CD4-positive, alpha-beta T cell treated with Interleukin-1 beta for 1 hour (primary cell): Measurements from ENCODE around the gene TTYH1.

Experiments
- DNase-seq, 2 donors: peaks; one replicate each; pipeline ENCODE4 v3.0.0-alpha.2; 2020 to 2022

Gene TTYH1

DNA sequence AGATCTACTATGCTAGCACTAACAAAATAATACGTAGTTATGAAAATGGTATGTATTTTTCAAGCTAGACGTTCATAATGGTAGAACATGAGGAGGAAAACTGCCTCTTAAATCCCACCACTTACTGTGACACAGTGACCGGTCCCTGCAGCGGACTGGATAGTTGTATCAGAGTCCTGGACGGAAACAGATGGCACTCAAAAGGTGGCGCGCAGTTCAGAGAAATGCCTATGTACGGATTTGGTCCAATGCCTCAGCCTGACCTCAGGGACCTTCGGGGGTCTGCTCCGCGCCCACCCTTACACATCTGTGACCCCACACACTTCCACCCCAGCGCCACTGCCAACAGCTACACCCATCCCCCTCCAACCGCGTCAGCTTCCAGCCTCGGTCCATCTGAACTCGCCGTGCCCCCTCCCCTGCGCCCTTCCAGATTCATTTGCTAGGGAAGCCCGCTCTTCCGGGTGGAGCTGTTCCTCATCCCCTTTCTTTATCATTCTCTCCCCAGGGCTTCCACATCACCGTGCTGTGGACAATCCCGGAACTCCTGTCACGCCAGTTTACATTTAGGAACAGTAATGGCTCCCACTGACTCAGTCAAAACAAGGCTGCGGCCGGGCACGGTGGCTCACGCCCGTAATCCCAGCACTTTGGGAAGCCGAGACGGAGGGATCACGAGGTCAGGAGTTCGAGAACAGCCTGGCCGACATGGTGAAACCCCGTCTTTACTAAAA is 32.9 kb downstream of the TTYH1 start:
- DNase-seq, result peak; percentile 45 to 50

DNA sequence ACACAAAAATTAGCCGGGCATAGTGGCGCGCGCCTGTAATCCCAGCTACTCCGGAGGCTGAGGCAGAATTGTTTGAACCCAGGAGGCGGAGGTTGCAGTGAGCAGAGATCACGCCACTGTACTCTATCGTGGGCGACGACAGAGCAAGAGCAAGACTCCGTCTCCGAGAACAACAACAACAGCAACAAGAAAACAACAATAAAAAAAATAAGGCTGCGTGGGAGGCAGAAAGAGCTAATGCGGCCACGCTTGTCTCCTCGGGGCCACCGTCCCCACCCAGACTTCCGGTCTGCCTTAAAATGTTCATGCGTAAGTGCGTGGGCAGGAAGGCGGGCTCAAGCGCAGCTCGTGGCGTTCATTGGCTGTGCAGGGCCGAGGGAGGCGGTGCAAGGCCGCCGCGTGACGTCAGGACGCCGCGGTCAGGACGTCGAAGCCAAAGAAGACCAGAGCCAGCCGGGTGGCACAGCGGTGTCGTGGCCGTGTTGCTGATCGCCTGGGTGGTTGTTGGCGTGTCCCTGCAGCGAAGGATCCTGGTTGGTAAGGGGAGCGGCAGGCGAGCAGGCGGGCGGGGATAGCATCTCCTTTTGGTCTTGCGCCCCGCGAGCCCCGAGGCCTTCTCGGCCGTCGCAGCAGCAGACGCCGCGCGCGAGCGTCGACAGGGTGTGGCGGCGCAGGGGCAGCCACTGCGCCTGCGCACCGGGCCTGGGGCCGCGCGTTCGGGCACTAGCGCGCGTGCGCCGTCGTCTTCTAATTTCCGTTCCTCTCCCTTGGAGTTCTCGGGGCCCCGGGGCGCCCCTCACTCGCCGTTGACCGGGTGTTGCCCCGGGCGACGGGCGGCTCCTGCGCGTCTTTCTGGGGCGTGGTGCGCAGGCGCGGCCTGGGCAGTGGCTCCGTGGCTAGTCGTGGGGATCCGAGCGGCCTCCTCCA is 33.8 kb downstream of the TTYH1 start, which contains the start of gene LENG8:
TSS of gene LENG8 (plus strand) at position 426 of the 927 bp plus-strand sequence. CDS start 2,146 bp downstream, outside the sequence.
- peak; percentile 98 to 99 for DNase-seq

DNA sequence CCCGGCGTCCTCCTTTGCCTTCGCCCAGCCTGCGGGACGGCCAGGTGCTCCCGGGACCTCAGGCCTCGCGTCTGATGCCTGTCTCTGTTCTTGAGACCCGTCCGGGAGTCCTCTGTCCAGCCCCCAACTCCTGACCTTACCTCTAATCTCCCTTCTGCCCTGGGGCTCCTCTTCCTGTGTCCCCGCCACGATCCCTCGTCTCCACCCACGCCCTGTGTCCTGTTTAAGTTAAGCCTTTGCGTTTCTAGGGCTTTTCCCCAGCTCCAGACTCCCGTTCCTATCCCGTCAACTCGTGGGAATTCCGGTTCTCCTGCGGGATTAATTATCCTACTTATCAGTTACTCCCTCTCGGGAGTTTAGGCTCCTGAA is 34.4 kb downstream of the TTYH1 start:
- no peak for DNase-seq

DNA sequence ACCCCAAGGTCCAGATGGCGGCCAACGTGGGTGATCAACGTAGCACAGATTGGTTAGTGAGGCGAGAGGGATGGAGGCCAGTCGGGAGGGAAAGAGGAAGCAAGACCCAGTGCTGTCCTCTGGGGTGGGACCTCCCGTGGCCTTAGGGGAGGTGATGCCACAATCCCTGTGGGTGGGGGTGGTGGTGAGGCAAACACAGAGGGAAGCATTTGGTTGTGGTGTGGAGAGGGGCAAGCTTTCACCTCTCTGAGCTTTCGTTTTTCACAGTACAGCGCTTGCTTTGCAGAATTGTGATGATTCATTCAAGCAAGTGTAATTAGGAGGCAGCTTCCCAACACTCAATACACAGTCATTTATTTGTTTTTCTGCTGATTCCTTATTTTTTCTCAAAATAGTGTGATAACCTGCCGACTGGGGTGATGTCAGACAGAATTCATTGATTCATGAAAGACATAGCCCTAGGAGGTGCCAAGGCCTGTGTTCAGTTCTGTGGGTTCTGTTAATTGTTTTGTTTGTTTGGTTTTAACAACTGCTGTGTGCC is 36.1 kb downstream of the TTYH1 start:
- DNase-seq, result peak in 1 of 2 donors; percentile 50

DNA sequence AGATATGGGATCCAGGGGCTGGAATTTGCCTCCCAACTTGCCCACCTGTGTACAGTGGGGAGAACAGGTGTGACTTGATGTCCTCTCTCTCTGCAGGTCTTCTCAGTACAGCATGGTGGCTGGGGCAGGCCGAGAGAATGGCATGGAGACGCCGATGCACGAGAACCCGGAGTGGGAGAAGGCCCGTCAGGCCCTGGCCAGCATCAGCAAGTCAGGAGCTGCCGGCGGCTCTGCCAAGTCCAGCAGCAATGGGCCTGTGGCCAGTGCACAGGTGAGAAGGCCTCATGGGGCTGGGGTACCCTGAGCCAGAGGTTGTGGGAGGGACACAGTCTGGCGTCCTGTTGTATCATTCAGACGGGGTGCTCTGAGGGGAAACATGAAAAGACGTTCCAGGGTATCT is 36.7 kb downstream of the TTYH1 start:
- no peak for DNase-seq

DNA sequence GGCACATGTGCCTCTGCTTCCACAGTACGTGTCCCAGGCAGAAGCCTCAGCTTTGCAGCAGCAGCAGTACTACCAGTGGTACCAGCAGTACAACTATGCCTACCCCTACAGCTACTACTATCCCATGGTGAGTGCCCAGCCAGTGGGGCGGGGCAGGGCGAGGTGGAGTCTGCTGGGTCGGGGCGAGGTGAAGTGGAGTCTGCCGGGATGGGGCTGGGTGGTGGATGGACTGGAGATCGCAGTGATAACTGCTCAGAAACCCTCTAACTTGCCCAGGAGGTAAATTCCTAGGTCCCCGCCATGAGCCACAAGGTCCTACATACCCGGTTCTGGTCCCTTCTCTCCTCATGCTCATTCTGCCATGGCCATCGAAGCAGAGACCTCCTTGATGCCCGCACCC is 37.4 kb downstream of the TTYH1 start:
- DNase-seq, result no peak

DNA sequence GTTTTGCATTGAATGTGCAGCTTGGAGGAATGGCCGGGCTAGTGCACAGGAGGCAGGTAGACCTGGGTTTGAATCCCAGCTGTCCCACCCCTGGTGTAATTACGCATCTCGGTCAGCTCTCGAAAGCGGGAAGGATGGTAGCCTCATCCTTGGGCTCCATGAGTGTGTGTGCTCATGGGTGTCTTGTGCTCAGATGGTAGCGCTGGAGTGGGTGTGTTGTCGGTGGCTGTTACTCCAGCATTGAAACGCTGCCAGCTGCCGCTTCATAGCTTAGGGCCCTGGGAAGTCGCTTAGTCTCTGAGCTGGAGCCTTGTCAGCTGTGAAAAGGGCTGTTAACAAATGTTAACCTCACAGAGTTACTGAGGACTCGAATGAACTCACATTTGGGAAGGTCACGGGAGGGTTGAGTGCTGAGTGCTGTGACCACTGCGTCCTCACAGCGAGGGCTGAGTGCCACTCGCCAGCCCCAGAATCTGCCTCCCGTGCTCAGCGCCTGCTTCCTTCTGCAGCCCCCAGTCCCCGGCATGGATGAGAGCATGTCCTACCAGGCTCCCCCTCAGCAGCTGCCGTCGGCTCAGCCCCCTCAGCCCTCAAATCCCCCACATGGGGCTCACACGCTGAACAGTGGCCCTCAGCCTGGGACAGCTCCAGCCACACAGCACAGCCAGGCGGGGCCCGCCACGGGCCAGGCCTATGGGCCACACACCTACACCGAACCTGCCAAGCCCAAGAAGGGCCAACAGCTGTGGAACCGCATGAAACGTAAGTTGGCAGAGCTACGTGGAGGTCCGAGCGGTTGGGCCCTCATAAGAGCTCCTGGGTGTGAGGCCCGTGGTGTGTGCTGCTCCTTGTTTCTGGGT is 38.9 kb downstream of the TTYH1 start:
- DNase-seq, result no peak

DNA sequence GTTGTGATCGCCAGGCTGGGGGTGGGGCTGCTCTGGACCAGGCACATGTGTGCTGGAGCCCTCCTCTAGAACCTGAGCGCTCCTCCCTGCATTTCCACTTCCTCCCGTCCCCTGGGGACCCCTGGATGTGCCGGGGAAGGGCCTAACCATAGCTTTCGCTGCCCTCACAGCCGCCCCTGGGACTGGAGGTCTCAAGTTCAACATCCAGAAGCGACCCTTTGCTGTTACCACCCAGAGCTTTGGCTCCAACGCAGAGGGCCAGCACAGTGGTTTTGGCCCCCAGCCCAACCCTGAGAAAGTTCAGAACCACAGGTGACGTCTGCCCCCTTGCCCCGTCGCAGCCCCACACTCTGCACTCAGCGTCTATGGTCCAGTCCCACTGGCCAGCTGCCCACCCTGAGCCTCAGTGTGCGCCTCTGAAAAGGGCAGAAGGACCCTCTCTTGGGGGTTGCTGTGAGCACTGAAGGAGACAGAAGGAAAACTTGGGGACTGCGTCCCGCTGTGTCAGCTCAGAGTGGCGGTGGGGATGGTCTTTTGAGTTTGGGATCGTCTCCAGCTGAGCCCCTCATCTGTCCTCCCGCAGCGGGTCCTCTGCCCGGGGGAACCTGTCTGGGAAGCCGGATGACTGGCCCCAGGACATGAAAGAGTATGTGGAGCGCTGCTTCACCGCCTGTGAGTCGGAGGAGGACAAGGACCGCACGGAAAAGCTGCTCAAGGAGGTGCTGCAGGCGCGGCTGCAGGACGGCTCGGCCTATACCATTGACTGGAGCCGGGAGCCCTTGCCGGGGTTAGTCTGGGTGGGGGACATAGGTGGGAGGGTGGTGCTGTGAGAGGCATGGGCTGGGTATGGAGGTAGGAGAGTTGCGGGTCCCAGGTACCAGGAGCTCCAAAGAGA is 39.8 kb downstream of the TTYH1 start:
- DNase-seq, result no peak

DNA sequence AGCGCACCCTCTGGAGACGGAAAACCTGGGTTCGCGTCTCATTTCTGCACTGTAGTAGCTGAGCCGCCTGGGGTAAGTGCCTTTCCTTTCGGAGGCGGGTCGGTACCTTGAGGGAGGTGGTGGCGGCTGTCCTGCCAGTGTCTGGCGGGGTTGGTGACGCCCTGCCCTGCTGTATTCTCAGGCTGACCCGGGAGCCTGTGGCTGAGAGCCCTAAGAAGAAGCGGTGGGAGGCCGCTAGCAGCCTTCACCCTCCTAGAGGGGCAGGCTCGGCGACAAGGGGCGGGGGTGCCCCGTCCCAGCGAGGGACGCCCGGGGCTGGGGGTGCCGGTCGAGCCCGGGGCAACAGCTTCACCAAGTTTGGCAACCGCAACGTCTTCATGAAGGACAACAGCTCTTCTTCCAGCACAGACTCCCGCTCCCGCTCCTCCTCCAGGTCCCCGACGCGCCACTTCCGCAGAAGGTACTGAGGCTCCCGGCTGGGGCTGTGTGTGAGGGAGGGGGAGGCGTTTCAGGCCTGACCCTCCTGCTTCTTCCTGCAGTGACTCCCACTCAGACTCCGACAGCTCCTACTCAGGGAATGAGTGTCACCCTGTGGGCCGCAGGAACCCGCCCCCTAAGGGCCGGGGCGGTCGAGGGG is 40.6 kb downstream of the TTYH1 start:
- no peak for DNase-seq

DNA sequence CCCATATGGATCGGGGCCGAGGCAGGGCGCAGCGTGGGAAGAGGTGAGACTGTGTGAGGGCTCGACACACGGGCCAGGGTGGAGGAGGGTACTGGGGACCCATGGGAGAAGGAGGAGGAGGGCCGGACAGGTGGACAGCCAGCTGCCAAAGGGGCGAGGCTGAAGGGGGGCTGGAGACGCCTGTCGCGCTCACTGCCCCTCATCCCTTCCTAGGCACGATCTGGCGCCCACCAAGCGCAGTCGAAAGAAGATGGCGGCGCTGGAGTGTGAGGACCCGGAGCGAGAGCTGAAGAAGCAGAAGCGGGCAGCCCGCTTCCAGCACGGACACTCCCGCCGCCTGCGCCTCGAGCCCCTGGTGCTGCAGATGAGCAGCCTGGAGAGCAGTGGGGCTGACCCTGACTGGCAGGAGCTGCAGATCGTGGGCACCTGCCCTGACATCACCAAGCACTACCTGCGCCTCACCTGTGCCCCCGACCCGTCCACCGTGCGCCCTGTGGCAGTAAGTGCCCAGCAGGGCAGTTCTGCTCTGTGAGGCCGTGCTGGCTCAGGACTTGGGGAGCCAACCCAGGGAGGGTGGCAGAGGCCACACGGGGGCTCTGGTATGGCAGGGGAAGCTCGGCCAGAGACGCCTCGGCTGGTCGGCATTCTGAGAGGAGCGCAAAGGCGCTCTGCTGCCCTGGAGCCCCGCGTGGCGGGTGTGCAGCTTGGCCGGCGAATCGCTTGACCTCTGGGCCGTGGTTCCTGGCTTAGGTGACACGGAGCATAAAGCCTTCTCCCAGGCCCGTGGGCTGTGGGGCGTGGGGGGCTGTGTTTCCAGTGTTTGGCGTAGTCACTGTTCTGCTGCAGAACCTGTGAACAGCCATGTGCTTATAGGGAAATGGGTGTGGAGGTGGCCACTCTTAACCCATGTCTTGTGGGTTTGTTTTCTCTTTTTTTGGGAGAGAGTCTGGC is 41.4 kb downstream of the TTYH1 start:
- no peak for DNase-seq

DNA sequence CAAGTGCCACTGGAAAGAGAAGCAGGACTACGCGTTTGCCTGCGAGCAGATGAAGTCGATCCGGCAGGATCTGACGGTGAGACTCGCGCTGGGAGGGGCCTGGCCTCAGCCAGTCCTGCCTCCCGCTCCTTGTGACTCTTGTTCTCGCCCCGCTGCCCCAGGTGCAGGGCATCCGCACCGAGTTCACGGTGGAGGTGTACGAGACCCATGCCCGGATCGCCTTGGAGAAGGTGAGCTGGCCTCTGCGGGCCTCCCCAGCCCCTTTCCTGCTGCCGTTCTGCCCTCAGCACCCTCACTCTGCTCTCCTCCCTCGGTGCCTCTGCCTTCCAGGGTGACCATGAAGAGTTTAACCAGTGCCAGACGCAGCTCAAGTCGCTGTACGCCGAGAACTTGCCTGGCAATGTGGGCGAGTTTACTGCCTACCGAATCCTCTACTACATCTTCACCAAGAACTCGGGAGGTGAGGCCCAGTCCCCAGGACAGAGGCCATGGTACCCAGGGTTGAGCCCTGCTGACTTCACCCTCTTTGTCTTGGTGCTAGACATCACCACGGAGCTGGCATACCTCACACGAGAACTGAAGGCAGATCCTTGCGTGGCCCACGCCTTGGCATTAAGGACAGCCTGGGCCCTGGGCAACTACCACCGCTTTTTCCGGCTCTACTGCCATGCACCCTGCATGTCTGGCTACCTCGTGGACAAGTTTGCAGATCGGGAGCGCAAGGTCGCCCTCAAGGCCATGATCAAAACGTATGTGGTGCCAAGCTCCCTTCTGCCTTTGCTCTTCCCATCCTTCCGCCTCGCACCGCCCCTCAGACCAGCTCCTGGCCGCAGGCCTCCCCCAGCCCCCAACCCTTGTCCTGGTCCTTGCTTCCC is 42.7 kb downstream of the TTYH1 start:
- no peak for DNase-seq

DNA sequence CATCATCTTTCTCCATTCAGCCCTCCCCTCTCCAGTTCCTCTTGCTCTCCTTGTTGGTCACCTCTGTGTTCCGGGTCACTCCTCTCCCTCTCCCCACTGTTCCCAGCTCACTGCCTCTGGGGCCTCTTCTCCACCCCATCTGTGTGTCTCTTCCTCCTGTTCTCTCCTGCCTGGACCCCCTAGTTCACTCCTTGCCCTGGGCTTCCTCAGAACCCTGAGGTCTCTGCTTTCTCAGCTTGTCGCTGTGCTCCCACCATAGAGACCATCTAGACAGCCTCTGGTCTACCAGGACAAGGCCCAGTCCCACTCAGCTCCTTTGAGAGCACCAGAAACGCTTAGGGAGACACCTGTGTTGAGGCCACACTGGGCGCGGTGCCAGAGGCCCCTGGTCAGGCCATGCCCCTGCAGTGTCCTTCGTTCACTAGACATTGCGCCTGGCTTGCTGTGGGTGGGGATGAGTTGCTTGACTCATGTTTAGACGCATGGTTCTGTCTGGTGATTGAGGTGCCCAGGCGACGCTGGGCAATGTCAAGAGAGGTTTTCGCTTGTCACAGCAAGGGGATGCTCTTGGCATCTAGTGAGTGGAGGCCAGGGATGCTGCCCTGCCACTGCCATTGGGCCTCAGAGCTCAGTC is 43.5 kb downstream of the TTYH1 start:
- no peak for DNase-seq

DNA sequence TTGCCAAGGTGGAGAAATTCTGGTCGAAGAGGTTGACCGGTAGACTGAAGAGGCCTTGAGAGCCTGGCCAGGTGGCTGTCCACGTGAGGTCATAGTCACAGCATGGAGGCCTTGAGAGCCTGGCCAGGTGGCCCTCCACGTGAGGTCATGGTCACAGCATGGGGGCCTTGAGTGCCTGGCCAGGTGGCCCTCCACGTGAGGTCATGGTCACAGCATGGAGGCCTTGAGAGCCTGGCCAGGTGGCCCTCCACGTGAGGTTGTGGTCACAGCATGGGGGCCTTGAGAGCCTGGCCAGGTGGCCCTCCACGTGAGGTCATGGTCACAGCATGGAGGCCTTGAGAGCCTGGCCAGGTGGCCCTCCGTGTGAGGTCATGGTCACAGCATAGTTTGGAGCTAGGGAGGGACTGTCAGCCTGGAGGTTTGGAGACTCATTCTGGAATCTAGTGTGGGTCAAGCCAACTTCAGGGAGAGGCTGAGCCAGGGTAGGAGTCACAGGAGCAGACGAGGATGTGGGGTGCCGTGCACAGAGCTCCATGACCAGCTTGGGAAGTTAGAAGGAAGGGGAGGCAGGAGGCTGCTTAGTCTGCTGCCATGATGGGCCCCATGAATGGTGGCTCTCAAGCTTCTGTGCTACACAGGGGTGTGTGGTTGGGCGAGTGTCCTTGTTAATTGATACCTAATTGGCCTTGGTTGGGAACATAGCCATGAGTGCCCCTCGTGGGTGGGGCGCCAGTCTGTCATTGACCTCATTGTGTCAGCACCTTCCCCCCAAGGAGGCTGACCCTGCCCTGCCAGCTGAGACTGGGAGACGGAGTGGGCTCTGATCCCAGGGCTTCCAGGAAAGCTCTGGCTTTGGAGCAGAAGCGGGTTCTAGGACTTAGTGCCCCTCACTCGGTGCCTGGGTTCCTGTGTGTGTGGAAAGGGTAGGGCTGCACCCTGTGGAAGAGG is 44.3 kb downstream of the TTYH1 start:
- no peak for DNase-seq

DNA sequence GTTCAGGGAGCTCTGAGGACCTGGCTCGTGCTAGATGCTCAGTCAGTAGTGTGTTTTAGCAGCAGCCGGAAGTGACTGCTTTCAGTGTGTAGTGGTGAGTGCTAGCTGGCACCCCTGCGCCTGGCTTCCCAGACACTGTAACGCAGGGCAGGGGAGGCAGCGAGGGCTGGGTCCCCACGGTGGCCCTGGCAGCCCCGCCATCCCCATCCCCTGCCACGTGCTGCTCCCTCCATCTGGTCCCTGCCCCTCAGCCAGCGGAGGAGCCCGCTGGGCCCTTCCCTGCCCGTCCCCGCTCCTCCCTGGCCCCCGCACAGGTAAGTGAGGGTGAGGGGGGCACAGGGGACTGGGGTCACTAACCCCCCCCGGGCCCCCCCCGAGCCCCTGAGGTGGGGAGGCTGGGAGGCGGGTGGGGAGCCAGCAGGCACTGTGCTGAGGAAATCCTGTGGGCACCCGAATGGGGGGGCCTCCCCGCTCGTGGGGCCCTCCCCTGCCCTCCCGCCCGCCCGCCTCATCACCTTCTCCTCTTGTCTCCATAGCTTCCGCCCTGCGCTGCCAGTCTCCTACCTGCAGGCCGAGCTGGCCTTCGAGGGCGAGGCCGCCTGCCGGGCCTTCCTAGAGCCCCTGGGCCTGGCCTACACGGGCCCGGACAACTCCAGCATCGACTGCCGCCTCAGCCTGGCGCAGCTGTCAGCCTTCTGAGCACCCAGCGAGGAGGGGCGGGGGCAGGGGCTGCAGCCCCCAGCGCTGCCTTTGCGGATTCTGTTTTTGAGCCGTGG is 45.2 kb downstream of the TTYH1 start:
- no peak for DNase-seq

DNA sequence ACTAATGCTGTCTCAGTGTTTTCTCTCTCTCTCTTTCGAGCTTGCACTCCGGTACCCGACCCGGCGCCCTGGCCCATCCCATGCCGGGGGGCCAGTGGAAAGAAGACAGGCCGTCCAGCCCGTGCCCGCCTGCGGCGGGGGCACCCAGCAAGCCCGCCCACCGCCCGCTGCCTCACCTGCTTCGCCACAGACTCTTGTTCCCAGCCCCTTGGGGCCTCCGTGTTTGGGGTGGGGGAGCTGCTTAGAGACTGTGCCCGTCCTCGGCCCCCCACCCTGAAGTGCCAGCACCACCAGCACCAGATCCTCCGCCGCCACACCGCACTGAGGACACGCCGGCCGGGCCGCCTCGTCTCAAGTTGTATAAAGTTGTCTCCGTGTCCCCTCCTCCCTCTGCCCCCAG is 45.9 kb downstream of the TTYH1 start:
- no peak for DNase-seq

DNA sequence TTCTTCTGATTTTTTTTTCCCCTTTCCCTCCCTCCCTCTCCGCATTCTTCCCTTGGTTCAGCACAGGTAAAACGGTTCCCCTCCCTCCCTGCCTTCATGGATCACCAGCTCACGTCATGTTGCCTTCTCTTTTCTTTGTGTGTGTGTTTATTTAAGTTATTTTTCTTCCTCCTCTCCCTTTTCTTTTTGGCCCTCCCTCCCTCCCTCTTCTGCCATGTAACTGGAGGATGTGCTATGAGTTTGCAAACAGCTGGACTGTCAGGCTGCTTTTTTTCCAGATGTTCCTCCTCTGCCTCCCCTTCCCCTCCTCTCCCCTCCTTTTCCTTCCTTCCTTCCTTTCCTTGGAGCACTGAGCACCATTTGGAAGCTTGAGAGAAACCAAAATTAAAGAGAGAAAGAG is 46.3 kb downstream of the TTYH1 start:
- DNase-seq, result no peak
